Astrocyte (in vitro differentiated cells and primary cell): ENCODE results near the gene ZNF488. TPM values are rescaled to one million over a fixed set of nuclear protein-coding genes. Genes with fewer than 3 reads are reported as not detected.

Experiments
- DNase-seq: peaks from one replicate; pipeline ENCODE4 v3.0.0-alpha.2; 2010; ENCODE audit warnings: low read depth
- FAIRE-seq: peaks from 2 replicates; lab custom pipeline; 2011; peaks lifted over from hg19 to GRCh38; lab: Jason Lieb, UNC
- H2AFZ ChIP-seq: 2 replicates; pipeline ENCODE4 v1.6.0; 2012; ENCODE audit warnings: low read depth, low read length, inconsistent platforms
- H3K27ac ChIP-seq: 2 replicates; pipeline ENCODE4 v1.5.1; 2011; ENCODE audit warnings: low read depth, low read length, inconsistent platforms
- H3K27me3 ChIP-seq: 2 replicates; pipeline ENCODE4 v1.6.0; 2011; ENCODE audit warnings: low read length, inconsistent platforms; ENCODE audit not compliant: insufficient read depth
- H3K36me3 ChIP-seq: 2 replicates; pipeline ENCODE4 v1.5.1; 2011; ENCODE audit warnings: low read length, inconsistent platforms; ENCODE audit not compliant: insufficient read depth
- H3K4me1 ChIP-seq: 2 replicates; pipeline ENCODE4 v1.5.1; 2011; ENCODE audit warnings: low read length, inconsistent platforms; ENCODE audit not compliant: insufficient read depth
- H3K4me2 ChIP-seq: 2 replicates; pipeline ENCODE4 v1.6.0; 2012; ENCODE audit warnings: low read length, inconsistent platforms
- H3K4me3 ChIP-seq: 2 replicates; pipeline ENCODE4 v1.5.1; 2011; ENCODE audit warnings: low read depth, mild to moderate bottlenecking, low read length, inconsistent platforms; ENCODE audit not compliant: insufficient read depth
- H3K79me2 ChIP-seq: 2 replicates; pipeline ENCODE4 v1.6.0; 2012; ENCODE audit warnings: mild to moderate bottlenecking, low read length, inconsistent platforms; ENCODE audit not compliant: insufficient read depth
- H3K9ac ChIP-seq: 2 replicates; pipeline ENCODE4 v1.6.0; 2012; ENCODE audit warnings: mild to moderate bottlenecking, low read length, inconsistent platforms
- H3K9me3 ChIP-seq: 2 replicates; pipeline ENCODE4 v1.5.1; 2012; ENCODE audit warnings: low read depth, mild to moderate bottlenecking, low read length, inconsistent platforms; ENCODE audit not compliant: insufficient read depth
- H4K20me1 ChIP-seq: 2 replicates; pipeline ENCODE4 v1.6.0; 2012; ENCODE audit warnings: low read length, inconsistent platforms; ENCODE audit not compliant: insufficient read depth
- H3K27ac Mint-ChIP-seq: one replicate; pipeline ENCODE4 v1.8.0; 2021; ENCODE audit warnings: mild to moderate bottlenecking, mixed read lengths; ENCODE audit not compliant: unreplicated experiment
- H3K27me3 Mint-ChIP-seq: one replicate; pipeline ENCODE4 v1.8.0; 2021; ENCODE audit warnings: low read depth, mixed read lengths; ENCODE audit not compliant: unreplicated experiment
- H3K36me3 Mint-ChIP-seq: one replicate; pipeline ENCODE4 v1.8.0; 2021; ENCODE audit warnings: low read depth, mixed read lengths; ENCODE audit not compliant: unreplicated experiment
- H3K4me1 Mint-ChIP-seq: one replicate; pipeline ENCODE4 v1.8.0; 2021; ENCODE audit warnings: low read depth, mixed read lengths; ENCODE audit not compliant: unreplicated experiment
- H3K4me3 Mint-ChIP-seq: one replicate; pipeline ENCODE4 v1.8.0; 2021; ENCODE audit warnings: mild to moderate bottlenecking, moderate library complexity, mixed read lengths; ENCODE audit not compliant: unreplicated experiment
- H3K9me3 Mint-ChIP-seq: one replicate; pipeline ENCODE4 v1.8.0; 2021; ENCODE audit warnings: mild to moderate bottlenecking, mixed read lengths; ENCODE audit not compliant: unreplicated experiment
- EZH2 ChIP-seq: IDR thresholded peaks from 2 replicates; pipeline ENCODE4 v1.6.1; 2012; ENCODE audit warnings: mild to moderate bottlenecking, low read length, inconsistent platforms; ENCODE audit not compliant: insufficient read depth
- total RNA-seq: library from RNA; stranded (reverse); gene quantifications from 2 replicates; pipeline ENCODE4 v1.2.1, GENCODE V29; 2021
- TF ChIP-seq, protein P1 (sequence below): IDR thresholded peaks from 2 replicates; pipeline ENCODE4 v1.5.1; 2011; ENCODE audit warnings: low read depth, mild to moderate bottlenecking, inconsistent platforms, low read length, moderate library complexity; ENCODE audit not compliant: insufficient read depth

ZNF488 gene
- total RNA-seq, 1 donor from 2014 or later: 1.4 TPM

DNA sequence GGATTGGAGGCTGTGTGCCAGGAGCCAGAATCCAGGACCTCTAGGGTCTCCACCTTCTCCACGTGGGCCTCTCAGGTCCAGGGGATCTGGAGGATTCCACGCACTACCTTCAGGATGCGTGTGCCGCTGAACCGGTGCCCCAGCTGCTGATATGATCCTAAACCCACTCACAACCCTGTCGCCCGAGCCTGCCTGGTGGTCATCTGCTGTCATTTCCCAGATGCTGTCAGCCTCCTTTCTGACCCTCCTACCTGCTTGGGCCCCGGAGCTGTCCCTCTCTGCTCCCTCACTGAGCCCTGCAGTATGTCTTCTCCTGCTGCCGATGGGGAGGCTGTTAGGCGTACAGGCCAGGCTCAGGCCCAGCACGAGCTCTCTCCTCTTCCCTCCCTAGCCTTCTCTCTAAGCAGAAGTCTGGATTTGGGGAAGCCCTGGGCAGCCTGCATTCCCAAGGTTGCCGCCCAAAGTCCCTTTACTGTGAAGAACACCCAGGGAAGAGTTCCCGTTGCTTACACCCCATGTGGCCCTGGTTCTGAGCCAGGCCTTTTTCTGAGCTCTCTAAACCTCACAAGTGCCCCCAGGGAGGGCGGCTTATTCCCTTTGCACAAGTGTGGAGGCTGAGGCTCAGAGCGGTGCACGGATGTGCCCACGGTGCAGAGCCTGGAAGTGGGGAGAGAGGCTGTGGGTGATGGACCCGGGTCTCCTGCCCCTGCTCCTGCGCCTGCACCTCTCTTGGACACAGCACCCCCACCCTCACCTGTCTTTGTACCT lies 30.8 kb upstream of the ZNF488 start:
- Histone ChIP-seq H3K27ac (no peak overlapping the region), H3K9me3 (no peaks in the 10 kb centered on the region), H3K4me2 (no peak overlapping the region), H3K79me2 (no peaks in the 10 kb centered on the region), H2AFZ (no peak overlapping the region), H3K36me3 (no peaks in the 10 kb centered on the region), H3K27me3 (peaks cover 15% of the 10 kb centered on the region), H4K20me1 (no peaks in the 10 kb centered on the region), H3K4me3 (no peak overlapping the region), H3K4me1 (no peaks in the 10 kb centered on the region), H3K9ac (no peak overlapping the region)
- DNase-seq (no peak), FAIRE-seq (no peak)
- H3K9me3 Mint-ChIP-seq: peaks cover 1% of the 10 kb centered on the region
- H3K27me3 Mint-ChIP-seq: peaks cover 7% of the 10 kb centered on the region
- H3K4me3 Mint-ChIP-seq: no peak overlapping the region
- H3K27ac Mint-ChIP-seq: no peak overlapping the region
- no peaks in the 10 kb centered on the region for H3K4me1 Mint-ChIP-seq
- H3K36me3 Mint-ChIP-seq: no peaks in the 10 kb centered on the region
- TF ChIP-seq EZH2: no peak
- TF ChIP-seq, protein P1, sequence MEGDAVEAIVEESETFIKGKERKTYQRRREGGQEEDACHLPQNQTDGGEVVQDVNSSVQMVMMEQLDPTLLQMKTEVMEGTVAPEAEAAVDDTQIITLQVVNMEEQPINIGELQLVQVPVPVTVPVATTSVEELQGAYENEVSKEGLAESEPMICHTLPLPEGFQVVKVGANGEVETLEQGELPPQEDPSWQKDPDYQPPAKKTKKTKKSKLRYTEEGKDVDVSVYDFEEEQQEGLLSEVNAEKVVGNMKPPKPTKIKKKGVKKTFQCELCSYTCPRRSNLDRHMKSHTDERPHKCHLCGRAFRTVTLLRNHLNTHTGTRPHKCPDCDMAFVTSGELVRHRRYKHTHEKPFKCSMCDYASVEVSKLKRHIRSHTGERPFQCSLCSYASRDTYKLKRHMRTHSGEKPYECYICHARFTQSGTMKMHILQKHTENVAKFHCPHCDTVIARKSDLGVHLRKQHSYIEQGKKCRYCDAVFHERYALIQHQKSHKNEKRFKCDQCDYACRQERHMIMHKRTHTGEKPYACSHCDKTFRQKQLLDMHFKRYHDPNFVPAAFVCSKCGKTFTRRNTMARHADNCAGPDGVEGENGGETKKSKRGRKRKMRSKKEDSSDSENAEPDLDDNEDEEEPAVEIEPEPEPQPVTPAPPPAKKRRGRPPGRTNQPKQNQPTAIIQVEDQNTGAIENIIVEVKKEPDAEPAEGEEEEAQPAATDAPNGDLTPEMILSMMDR: no peak

- H3K4me1 ChIP-seq: no peaks in the 10 kb centered on the region
- no peak overlapping the region for H2AFZ ChIP-seq
- Mint-ChIP-seq H3K27ac (no peak overlapping the region), H3K4me1 (no peaks in the 10 kb centered on the region), H3K9me3 (peaks cover 1% of the 10 kb centered on the region), H3K36me3 (no peaks in the 10 kb centered on the region), H3K4me3 (no peak overlapping the region), H3K27me3 (peaks cover 7% of the 10 kb centered on the region)
- H3K27me3 ChIP-seq: peaks cover 15% of the 10 kb centered on the region
- no peak overlapping the region for H3K4me2 ChIP-seq
- no peaks in the 10 kb centered on the region for H3K79me2 ChIP-seq
- H3K9ac ChIP-seq: no peak overlapping the region
- H3K9me3 ChIP-seq: no peaks in the 10 kb centered on the region
- H3K27ac ChIP-seq: no peak overlapping the region
- TF ChIP-seq EZH2: no peak
- TF ChIP-seq, protein P1: no peak
- H3K36me3 ChIP-seq: no peaks in the 10 kb centered on the region
- FAIRE-seq (no peak), DNase-seq (no peak)
- H4K20me1 ChIP-seq: no peaks in the 10 kb centered on the region
- H3K4me3 ChIP-seq: no peak overlapping the region
These were observed 30.1 kb upstream of the ZNF488 start for GRCh38 chr10:47414227-47414592.
